Measurements from ENCODE around the gene KY.
A peak's percentile ranks its signal among the peaks of the same experiment; 100 is the strongest.

The KY gene

DNA sequence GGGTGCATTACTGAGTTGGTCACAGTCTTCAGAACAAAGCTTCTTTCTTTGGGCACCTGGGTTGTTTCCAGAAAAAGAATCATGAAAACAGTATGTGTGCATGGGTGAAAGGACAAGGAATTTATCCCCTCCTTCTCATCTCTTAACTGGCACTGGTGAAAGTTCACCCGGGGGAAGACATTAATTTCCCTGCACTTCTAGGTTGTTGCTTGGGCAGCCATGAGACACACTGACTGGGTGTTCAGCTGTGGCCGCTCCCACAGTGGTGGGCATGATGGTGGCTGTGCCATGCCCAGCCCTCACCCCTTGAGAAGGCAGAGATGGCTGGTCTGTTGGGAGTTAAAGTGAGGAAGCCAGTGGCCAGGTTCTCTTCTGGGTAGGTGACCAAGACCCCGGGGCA, 16.6 kb upstream of the KY start:
- DNase-seq, result no peak

- no peak for DNase-seq
These were observed 16.1 kb upstream of the KY start for GRCh38 chr3:134666885-134667284.

GRCh38 chr3:134666466-134666865, 15.6 kb upstream of the KY start:
- DNase-seq, result no peak

GRCh38 chr3:134666052-134666451, 15.2 kb upstream of the KY start:
- DNase-seq, result no peak

DNA sequence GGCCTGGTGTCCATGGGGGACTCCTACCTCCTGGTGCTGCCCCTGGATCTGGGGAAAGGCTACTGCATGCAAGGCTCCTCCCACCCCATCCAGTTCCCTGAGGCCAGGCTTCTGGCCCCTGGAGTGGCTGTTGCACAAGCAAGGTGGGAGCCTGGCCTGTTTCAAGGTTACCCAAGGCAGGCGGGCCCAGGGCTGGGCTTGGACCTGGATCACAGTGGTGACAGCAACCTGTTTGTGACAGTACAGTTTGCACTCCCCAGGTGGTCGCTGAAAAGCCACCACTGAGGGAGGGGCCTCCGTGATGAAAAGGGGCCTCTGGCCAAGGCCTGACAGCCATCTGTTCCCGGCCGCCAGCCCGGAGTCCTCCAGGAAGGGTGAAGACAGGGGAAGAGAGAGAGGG, 14.4 kb upstream of the KY start:
- DNase-seq, result no peak

DNA sequence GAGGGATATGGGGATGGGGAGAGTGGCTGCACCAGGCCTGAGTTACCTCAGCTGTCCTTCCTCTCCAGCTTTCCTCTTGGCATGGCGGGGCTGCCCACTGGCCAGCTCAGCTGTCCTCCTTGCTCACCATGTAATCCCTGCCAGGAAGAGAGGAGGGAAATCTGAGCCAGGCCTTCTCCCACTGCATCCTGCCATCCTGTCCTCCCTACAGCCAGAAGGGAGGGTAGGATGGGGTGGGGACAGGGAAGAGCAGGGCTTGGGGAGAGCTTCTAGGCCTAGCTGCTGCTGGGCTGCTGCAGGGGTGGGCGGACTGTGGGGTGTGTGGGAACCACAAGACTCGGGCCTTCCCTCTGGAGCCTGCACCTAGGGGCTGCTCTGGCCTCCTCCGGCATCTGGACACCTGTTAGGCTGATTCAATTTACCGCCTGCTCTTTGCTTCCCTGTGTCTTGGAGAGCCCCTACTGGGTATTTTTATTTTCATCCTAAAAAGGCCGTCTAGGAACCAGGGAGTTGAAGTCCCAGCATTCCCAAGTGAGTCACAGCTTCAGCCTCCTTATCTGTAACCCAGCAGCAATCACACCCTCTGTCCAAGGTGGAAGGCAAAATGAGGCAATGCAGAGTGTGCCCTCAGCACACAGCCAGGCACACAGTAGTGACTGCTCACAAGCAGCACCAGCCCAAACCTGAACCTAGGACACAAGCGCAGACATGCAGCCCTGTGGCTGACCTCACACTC, 13.1 kb upstream of the KY start:
- DNase-seq, result no peak

GRCh38 chr3:134660046-134660441, 9.2 kb upstream of the KY start:
- DNase-seq, result no peak

DNA sequence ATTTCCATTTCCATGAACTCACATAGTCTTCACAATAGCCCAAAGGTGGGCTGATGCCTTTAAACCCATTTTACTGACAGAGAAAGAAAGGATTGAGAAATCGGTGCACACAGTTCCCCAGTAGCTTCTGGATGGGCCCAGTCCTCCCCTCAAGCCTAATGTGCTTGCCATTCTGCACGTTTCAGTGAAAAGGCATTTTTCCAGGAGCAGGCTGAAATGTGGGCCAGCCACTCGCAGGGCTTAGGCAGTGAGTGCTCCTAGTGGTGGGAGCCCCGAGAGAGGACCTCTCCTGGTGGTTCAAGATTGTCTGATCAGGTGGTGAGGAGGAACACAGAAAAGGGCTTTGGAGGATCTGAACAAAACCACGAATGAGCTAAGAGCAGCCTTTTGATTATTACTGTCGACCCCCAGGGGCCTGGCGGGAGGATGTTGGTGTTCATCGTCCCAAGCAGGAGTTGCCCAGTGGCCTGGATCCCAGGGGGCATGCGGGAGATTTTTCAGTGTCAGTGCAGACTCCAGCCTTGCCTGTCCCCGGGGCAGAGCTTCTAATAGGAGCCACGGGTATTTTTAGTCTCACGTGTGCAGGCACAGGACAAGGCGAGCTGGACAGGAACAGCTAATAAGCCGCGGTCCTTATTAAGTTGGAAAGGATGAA, 8.7 kb upstream of the KY start:
- no peak for DNase-seq

DNA sequence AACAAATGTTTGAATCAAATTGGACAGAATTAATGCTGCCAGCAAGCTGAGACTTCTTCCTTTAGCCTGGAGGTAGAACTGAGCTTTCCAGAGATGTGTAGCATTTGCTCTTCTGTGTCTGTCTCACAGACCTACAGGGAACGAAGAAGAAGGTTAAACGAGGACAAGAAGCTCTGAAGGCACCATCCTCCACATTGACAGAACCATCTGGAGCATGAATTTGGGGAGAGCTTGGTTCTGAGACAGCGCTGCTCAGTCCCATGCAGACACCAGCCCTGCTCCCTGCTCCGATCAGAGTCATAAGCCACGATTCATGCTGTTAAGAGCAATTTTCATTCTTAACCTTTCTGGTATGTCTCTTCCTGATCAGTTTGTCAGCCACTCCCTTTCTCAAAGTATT, 7.7 kb upstream of the KY start:
- DNase-seq, result no peak

- no peak for DNase-seq
These were observed 5.5 kb upstream of the KY start for GRCh38 chr3:134656211-134656800.

- no peak for DNase-seq
These were observed 4.9 kb upstream of the KY start for GRCh38 chr3:134655706-134656105.

- no peak for DNase-seq
These were observed 3.2 kb upstream of the KY start for GRCh38 chr3:134654031-134654430.

DNA sequence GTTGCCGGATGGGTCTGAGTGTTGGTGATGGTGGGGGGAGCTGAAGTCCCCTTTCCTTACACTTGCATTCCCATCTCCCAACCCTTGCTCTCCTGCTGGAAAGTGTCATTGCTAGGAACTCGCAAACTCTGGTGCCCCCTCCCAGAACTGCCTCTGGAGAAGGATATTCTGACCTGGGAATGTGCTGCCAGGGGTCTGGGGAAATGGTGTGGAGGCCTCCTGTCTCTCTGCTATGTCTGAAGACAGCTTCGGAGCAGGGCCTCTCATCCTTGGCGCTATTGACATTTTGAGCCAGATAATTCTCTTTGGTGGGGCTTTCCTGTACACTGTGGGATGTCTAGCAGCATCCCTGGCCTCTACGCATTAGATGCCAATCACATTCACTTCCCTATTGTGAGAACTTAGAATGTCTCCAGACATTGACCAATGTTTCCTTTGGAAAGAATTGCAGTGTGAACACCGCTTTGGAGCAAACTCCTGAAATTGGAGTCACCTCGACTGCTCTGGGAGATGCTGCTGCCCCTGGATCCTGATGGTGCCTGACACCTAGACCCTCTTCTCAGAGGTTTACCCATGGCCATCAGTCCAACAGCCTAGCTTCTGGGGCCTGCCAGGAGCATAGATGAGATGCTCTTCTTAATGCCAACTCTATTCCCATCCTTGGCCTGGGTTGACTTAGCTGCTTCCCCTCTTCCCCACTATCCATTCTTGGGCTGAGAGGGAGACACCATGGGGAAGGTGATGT, 2.2 kb upstream of the KY start:
- no peak for DNase-seq

DNA sequence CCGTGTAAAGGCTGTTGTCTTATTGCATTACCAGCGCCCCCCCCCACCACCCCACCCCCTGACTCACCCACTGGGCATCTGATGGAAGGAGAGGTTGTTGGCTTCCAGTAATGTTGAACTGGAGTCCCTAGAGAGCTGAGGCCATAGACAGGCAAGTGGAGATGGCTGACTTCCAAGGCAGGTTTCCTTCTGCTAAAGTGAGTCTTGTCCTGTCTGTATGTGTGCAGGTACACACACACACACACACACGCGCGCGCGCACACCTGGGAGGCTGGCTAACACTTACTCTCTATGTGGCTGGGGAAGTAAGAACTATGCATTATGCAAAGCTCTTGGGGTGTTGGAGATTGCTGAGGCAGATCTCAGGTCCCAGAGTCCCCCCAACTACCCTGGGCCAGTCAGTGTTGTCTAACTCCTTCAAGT, 1.6 kb upstream of the KY start:
- DNase-seq, result peak; percentile 17 to 39

- DNase-seq, result no peak
These were observed 672 bp upstream of the KY start for GRCh38 chr3:134651347-134652041.

GRCh38 chr3:134649106-134649705, 1.6 kb downstream of the KY start:
- no peak for DNase-seq

GRCh38 chr3:134647902-134648760, 2.7 kb downstream of the KY start:
- no peak for DNase-seq

- DNase-seq, result no peak
These were observed 4.7 kb downstream of the KY start for GRCh38 chr3:134646086-134646485.

GRCh38 chr3:134645515-134645914, 5.3 kb downstream of the KY start:
- no peak for DNase-seq

- no peak for DNase-seq
These were observed 5.9 kb downstream of the KY start for GRCh38 chr3:134644731-134645514.

- no peak for DNase-seq
These were observed 7.6 kb downstream of the KY start for GRCh38 chr3:134643150-134643675.

All from NCI-H187 (cell line).